Limb (tissue), 2 donors: Measurements from ENCODE around the gene PRRG2.
"Not testable (repeated sequence)": the region's sequence is repeated elsewhere in the genome, so short reads cannot be mapped to it uniquely, and the experiment has no call there.

ENCODE experiments used
- DNase-seq, 2 donors: peaks; one replicate each; pipeline ENCODE4 v3.0.0-alpha.2; 2016; ENCODE audit errors: extremely low spot score in 2 of 2

Gene PRRG2

DNA sequence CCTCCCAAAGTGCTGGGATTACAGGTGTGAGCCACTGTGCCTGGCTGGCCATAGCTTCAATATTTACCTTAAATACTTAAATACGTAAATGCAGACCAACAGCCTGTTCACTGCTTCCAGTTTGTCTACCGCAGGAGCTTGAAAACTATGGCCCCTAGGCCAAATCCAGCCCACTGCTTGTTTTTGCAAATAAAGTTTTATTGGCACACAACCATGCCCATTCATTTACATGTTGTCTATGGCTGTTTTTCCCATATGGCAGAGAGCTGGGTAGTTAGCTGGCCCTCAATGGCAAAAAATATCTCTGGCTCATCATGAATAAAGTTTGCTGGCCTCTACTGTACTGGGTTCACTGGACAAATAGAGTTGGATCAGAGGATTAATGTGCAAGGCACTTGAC, 21.7 kb downstream of the PRRG2 start:
- DNase-seq: no peak

DNA sequence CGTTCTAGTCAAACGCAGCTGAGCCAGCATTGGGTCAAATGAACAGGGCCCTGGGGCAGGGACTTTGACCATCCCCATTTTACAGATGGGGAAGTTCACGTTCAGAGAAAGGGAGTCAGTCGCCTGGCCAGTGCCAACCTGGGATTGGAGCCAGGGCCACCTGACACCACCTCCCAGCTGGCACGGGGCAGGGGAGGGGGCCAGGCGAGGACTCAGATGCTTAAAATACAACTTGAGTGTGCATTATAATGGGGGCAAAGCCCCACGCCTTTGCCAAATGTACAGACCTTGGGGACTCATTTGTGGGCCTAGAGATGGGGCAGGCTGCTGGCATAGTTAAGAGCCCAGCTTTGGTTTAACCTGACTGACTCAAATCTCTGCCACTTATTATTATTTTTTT, 24.5 kb downstream of the PRRG2 start:
- no peak for DNase-seq

DNA sequence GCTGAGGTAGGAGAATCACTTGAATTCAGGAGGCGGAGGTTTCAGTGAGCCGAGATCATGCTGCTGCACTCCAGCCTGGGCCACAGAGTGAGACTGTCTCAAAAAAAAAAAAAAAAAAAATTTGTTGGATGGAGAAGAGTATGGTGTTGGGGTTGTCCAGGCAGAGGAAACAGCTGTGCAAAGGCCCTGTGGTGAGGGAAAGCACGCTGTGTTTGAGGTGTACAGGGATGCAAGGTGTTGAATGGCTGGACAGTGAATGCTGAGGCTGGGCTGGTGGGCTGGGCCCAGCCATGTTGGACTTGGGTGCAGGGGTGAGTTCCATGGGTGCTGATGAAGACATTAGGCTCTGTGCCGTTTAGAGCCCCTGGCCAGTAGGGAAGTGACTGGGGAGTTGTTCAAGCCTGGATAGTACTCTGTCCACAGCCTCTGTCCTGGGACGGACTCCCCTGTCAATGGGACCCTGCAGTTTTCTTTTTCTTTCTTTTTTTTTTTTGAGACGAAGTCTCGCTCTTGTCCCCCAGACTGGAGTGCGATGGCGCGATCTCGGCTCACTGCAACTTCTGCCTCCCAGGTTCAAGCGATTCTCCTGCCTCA, 28.5 kb downstream of the PRRG2 start:
- DNase-seq: no peak

DNA sequence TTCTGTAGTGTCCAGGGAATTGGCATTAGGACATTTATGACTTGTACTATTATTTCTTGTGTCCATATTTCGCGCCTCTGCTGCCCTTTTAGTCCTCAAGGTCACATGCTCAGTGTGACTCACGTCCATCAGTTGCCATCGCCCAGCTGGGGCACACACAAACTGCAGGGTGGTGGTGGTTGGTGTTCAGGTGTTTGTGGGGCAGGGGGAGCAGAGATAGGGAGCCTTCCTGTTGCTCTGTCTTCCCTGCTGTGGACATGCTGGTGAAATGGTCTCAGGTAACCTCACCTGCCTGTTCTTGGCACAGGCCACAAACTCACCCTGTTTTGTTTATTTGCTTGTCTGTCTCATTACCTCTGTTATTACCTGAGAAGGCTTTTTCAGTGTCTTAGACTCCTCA, 32.3 kb downstream of the PRRG2 start:
- DNase-seq: no peak

DNA sequence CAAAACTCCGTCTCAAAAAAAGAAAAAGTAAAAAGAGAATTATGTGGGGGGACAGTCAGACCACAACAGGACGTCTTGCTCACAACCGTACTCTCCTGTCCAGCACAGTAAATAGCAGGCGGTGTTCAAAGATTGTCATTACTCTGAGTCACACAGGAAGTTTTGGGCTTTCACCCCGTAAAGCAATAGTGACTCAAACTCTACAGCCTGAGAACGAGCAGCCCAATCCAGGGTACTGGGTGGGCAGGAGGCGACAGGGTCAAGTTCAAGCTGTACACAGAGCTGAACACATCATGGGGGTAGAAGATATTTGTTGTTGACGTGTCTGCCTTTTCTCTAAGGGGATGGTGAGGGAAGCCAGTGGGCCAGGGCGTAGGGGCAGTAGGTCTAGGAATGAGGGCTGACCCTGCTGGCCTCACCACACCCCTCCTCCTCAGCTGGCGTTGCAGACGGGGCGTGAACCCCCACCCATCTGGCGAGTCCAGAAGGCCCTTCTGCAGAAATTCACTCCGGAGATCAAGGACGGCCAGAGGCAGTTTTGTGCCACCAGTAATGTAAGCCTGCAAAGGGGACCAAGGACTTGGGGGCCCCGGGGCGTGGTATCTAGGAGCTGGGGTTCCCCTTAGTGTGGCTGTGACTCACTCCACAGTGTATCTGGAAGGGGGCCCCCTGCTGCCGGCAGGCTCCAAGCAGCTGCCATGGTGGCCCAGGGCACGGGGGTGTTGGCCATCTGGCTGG, 33.1 kb downstream of the PRRG2 start:
- DNase-seq: no peak

DNA sequence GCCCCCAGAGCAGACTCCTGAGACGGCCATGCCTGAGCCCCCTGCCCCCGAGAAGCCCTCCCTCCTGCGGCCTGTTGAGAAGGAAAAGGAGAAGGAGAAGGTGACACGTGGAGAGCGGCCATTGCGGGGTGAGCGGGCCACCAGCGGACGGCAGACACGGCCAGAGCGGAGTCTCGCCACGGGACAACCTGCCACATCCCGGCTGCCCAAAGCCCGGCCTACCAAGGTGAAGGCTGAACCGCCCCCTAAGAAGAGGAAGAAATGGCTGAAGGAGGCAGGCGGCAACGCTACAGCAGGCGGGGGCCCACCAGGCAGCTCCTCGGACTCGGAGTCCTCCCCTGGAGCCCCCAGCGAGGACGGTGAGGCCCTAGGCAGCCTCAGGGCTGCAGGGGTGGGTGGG, 34.7 kb downstream of the PRRG2 start:
- DNase-seq: no peak

DNA sequence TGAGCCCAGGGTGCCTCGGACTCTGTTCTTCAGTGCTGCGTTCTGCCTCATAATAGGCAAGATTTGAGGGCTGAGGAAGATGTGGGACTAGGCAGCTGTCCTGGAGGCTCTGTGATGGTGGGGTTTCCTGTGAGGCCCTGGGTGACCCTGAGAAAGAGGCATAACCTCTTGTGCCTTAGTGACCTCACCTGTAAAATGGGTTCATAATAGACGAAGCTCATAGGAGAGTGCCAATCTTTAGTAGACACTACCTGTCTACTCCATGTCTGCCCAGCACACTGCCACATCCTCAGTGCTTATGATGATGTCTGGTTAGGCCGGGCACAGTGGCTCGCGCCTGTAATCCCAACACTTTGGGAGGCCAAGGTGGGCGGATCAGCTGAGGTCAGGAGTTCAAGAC, 35.4 kb downstream of the PRRG2 start:
- DNase-seq: no peak

DNA sequence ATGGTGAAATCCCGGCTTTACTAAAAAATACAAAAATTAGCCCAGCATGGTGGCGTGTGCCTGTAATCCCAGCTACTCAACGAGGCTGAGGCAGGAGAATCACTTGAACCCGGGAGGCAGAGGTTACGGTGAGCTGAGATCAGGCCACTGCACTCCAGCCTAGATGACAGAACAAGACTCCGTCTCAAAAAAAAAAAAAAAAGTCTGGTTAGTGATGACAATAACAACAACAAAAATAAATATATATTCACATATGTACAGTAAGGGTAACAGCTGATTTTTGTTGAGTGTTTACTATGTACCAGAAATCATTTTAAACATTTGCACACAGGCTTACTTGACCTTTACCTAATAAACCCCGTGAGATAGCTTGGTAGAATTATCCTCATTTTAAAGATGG, 35.8 kb downstream of the PRRG2 start:
- DNase-seq: no peak

DNA sequence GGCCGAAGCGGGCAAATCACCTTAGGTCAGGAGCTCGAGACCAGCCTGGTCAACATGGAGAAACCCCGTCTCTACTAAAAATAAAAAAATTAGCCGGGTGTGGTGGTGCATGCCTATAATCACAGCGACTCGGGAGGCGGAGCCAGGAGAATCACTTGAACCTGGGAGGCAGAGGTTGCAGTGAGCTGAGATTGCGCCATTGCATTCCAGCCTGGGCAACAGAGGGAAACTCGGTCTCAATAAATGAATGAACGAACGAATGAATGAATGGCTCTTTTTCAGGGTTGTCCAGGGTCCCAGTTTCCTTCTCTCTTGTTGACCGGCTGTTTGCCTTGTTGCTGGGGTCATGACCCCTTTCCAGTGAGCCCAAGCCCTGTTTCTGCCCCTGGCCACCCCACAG, 36.7 kb downstream of the PRRG2 start:
- not testable (repeated sequence) for DNase-seq

DNA sequence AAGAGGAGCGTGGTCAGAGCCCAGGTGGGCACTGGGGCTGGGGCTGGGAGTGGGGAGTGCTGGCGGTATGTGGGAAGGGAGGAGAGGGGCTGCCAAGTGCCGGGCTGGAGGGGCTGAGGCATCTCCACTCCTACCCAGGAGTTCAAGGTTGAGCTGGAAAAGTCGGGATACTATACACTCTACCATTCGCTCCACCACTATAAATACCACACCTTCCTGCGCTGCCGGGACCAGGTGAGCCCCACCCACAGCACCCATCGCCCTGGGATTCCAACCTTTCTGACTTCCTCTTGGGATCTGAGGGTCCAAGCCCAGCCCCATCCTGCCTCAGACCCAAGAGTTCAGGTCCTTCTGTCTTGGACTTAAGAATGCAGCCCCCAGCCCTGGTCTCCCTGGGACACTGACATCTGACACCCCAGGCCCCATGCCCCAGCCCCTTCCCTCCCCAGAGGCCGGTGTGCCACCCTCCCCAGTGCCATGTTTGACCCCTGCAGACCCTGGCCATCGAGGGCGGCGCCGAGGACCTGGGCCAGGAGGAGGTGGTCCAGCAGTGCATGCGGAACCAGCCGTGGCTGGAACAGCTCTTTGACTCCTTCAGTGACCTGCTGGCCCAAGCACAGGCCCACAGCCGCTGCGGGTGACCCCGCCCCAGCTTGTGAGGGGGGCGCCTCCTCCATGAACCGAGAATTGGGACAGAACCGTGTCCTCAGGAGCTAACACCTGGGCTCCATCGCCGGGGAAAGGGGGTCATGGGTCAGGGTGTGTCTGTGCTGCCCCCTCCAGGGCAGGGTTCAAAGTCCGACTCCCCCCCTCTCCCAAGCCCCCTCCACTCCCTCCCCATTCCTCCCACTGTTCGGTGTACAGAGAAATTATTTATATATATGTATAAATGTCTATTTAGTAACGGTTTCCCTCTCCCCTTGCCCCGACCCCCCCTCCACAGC, 44.1 kb downstream of the PRRG2 start:
- no peak for DNase-seq

DNA sequence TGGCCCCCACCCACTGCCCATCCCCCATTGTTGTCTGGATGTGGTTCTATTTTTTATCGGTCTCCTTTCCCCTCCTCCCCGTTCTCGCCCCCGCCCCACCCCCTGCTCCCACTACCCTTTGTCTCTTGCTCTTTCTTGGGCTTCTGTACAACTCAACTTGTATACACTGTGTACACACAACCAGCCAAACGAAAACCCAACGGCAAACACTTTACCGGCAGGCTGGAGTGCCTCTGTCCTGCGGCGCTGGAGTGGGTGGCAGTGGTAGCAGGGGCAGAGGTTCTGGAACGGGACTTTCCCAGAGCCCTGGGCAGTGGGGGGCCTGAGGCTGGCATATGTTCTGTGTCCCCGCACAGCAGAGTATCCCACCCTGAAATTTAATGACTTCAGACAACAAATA, 45.1 kb downstream of the PRRG2 start:
- no peak for DNase-seq

DNA sequence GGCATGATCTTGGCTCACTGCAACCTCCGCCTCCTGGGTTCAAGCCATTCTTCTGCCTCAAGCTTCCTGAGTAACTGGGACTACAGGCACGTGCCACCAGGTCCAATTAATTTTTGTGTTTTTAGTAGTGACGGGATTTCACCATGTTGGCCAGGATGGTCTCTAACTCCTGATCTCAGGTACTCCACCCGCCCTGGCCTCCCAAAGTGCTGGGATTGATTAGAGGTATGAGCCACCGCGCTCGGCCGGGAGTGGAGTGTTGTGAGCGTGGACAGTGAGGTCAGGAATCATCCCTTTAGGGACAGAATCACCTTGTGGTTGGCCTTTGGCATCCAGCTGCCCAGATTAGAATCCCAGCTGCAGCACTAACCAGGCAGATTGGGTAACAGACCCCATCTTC, 48.5 kb downstream of the PRRG2 start:
- DNase-seq: no peak

DNA sequence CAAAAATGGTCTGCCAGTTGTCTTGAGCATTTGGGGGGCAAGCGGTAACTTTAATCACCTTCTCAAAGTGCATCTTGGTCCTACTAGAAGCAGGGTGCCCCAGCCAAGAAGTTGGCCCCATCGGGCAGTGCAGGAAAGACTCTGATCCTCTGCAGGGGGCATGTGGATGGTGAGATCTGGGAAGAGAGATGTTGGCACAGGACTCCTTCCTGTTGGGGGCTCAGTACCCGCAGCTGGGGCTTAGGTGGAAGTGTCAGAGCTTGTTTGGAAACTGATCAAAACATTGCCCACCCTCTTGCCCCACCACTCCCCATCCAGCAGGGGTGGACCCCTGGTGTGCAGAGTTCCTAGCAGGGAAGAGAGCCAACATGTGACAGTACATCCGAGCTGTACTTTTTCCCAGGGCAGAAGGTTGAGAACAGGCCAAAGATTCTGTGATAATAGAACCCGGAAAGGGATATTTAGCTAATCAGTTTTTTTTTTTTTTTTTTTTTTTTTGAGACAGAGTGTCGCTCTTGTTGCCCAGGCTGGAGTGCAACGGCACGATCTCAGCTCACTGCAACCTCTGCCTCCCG, 50.0 kb downstream of the PRRG2 start:
- DNase-seq: no peak

DNA sequence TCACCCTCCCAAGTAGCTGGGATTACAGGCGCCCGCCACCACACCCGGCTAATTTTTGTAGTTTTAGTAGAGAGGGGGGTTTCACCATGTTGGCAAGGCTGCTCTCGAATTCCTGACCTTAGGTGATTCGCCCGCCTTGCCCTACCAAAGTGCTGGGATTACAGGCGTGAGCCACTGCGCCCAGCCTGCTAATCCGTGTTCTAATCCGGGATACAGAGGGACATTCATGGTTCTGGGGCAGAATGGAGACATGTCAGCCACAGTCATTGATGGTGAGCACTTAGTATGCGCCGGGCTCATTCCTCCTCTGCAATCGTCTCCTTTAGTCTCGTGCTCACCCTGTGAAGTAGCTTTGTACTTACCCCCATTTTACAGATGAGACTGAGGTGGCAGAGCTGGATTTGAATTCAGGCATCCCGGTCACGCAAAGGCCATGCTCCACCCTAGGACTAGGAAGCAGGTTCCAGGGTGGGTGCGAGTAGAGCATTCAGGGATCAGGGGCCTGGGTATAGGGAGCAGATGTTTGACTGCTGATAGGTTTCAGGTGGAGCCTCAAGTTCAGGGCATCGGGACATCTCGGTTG, 50.6 kb downstream of the PRRG2 start:
- no peak for DNase-seq

DNA sequence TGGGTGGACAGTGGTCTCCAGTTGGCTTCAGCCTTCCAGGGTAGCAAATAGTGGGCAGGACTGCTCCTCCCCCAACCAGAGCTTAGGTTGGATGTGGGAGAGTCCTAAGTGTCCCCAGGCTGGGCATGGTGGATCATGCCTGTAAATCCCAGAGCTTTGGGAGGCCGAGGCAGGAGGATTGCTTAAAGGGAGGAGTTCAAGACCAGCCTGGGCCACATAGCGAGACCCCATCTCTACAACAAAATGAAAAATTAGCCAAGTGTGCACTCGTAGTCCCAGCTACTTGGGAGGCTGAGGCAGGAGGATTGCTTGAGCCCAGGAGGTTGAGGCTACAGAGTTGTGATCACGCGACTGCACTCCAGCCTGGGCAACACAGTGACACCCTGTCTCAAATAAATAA, 51.5 kb downstream of the PRRG2 start:
- DNase-seq: no peak

DNA sequence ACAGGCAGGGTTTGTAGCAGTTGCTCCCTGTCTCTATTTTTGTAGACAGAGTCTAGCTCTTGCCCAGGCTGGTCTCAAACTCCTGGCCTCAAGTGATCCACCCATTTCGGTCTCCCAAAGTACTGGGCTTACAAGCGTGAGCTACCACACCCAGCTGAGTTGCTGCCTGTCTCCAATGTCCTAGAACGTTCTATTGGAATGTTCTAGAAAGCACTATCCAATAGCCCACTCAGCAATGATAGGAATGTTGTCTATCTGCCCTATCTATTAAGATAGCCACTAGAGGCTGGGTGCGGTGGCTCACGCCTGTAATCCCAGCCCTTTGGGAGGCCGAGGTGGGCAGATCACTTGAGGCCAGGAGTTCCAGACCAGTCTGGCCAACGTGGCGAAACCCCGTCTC, 52.2 kb downstream of the PRRG2 start:
- DNase-seq: not testable (repeated sequence)

DNA sequence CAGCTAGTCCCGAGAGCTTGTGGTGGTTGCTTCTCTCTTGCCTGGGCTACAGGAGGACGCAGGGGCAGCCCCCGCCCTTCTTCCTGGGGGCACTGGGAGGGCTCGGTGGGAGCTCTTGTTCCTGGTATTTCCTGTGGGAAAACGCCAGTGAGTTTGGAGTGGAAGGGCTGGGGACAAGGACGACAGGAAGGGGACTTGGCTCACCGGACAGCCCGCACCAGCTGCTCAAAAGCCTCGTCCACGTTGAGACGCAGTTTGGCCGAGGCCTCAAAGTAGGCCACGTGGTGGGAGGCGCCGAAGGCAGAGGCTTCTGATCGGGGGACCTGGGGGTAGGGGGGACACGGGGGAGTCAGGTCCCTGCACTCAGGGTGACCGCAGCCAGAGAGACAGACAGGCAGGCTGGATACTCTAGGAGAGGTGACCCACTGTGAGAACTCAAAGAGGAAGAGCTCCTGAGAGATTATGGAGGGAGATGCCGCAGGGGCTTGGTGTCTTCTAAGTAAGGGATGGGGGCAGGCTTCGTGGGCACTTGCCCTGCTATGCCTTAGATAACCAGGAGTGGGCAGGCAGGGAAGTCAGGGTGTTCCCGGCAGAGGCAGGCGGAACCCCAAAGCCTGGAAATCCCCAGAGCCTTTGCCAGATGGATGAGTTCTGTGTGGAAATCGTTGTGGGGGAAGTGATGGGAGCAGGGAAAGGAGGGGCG, 54.6 kb downstream of the PRRG2 start:
- DNase-seq: peak in 1 of 2 donors; percentile 40

DNA sequence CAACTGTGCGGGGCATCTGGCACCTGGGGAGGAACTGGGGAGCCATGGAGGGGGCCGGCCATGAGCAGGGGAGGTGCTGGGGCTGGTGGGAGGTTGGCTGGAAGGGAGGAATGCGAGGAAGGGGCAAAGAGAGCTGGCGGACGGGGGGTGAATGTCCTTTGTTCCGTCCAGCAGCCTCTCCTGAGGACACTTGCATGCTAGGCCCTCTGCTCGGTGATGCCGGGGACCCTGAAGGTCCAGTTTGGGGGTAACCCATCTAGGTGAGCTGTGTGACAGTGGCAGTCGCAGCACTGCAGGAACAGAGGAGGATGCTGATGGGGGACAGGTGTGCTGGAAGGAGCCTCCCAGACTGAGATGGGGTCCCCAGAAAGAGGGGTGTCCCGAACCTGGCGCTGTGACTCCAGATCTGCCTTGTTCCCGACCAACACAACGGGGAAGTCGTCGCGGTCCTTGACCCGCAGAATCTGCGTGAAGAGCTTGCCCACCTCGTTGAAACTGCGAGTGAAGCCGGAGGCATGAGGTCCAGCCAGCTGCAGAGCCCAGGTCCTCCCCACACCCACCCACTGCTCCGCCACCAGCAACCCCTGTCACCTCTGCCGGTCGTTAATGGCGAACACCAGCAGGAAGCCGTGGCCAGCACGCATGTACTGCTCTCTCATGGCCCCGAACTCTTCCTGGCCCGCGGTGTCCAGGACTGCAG, 55.3 kb downstream of the PRRG2 start:
- DNase-seq: no peak

DNA sequence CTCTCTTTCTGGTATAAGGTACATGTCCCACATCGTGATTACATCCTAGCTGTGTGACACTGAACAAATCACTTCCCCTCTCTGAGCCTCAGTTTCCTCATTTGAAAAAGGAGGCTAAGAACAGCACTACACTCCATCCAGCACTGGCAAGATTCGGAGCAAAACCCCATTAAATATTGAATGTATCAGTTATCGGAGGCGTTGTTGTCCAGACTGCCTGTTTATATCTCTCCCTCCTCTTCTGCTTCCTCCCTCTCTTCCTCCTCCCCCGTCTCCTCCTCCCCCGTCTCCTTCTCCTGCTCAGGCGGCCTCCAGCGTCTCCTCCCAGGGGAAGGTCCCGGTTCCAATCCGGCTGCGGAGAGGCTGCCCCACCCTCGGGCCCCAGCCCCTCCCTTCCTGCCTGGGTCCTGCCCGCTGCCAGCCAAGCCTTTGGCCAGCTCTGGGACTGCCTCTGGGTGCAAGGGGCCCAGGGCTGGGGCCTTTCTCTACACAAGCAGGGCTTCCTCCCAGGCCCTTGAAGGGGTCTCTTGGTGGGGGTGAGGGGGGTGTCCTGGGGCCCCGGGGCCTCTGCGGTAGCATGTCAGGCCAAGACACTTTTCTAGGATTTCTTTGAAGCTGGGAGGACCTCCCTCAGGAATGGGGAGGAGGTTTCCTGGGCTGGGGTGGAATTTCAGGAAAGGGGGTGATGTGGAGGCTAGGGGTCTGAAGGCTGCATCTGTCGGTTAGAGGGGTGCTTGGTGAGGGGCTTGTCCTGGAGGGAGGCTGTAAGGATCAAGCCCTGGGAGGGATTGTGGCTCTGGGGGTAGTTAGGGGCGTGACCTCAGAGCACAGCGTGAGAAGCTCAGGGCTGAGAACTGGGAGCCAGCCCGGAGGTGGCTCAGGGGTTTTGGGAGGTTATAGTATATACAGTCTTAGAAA, 57.0 kb downstream of the PRRG2 start:
- DNase-seq: peak; percentile 34 to 68
